GM19025 (cell line): ENCODE data around the gene NPSR1.

Source experiments
- ATAC-seq: cut with Tn5 transposase; IDR thresholded peaks from one replicate; pipeline ENCODE4 v1.9.1; 2021; ENCODE audit warnings: mild to moderate bottlenecking, low read depth, moderate library complexity; ENCODE audit not compliant: unreplicated experiment

NPSR1 gene

GRCh38 chr7:34719636-34720035, 61.6 kb downstream of the NPSR1 start:
- no peak for ATAC-seq

- no peak for ATAC-seq
Observed at GRCh38 chr7:34720289-34720688, 62.3 kb downstream of the NPSR1 start.

GRCh38 chr7:34723338-34723737, 65.3 kb downstream of the NPSR1 start:
- no peak for ATAC-seq

- ATAC-seq, result no peak
Observed at GRCh38 chr7:34723866-34724490, 66.0 kb downstream of the NPSR1 start.

- ATAC-seq, result no peak
Observed at GRCh38 chr7:34726221-34726620, 68.2 kb downstream of the NPSR1 start.

- no peak for ATAC-seq
Observed at GRCh38 chr7:34727464-34727995, 69.5 kb downstream of the NPSR1 start.

GRCh38 chr7:34728156-34728555, 70.1 kb downstream of the NPSR1 start:
- no peak for ATAC-seq

GRCh38 chr7:34734771-34735170, 76.8 kb downstream of the NPSR1 start:
- no peak for ATAC-seq

GRCh38 chr7:34735526-34735925, 77.5 kb downstream of the NPSR1 start:
- ATAC-seq, result no peak

- no peak for ATAC-seq
Observed at GRCh38 chr7:34739651-34740300, 81.8 kb downstream of the NPSR1 start.

- ATAC-seq, result no peak
Observed at GRCh38 chr7:34740840-34741239, 82.8 kb downstream of the NPSR1 start.

GRCh38 chr7:34747176-34747781, 89.3 kb downstream of the NPSR1 start:
- peak; percentile 47 for ATAC-seq

- no peak for ATAC-seq
Observed at GRCh38 chr7:34747867-34748727, 90.1 kb downstream of the NPSR1 start.

- ATAC-seq, result no peak
Observed at GRCh38 chr7:34748728-34749089, 90.7 kb downstream of the NPSR1 start.

GRCh38 chr7:34749446-34749845, 91.4 kb downstream of the NPSR1 start:
- ATAC-seq, result no peak

- ATAC-seq, result no peak
Observed at GRCh38 chr7:34750209-34750608, 92.2 kb downstream of the NPSR1 start.

GRCh38 chr7:34750636-34751035, 92.6 kb downstream of the NPSR1 start:
- ATAC-seq, result no peak

GRCh38 chr7:34751725-34752643, 94.0 kb downstream of the NPSR1 start:
- ATAC-seq, result no peak

- ATAC-seq, result peak; percentile 34
Observed at GRCh38 chr7:34752929-34753328, 94.9 kb downstream of the NPSR1 start.

- peak; percentile 27 for ATAC-seq
Observed at GRCh38 chr7:34755008-34755407, 97.0 kb downstream of the NPSR1 start.
